NCI-H524 (cell line): ENCODE data around the gene MTHFD1L.

Experiments
- DNase-seq, 2 experiments: peaks; one replicate each; lab custom pipeline; 2025; lab: John Stamatoyannopoulos, UW

Gene MTHFD1L

DNA sequence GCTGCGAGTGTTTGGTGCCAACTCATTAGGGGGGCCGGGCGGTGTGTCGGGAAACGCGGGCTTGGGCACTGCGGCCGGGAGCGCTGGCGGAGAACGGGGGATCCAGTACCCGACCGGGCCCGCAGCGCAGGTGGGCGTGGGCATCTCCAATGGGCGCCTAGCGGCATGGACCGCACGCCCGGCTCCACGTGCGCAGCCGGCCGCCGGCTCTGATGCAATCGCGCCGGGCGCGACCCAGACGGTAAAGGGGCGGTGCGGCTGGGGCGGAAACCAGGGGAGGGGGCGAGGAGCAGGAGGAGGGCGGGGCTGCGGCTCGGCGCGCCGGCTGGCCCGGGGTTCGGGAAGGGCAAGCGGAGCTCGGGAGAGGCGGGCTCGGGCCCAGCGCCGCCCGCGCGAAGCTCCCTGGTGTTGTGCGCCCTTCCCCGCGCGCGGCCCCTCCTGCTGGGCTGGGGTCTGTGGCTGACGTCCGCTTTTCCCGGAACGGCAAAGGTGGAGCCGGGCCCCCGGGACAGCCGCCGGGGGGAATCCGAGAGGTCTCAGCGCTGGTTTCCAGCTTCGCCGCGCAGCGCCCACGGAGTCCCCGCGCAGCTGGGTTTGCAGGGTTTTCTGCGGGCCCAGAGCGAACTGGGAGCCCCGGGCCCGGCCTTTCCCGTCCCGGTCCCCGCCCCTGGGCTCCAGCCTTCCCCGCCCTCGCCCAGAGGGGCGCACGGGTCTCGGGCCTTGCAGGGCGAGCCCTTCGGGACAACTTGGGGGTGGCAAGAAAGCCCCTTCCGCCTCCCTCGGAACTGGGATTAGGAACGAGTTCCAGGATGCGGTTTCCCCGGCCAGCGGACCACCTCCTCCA lies 867 bp downstream of the MTHFD1L start:
- DNase-seq = peak; percentile 63 to 88

GRCh38 chr6:150866991-150867501 lies 1.5 kb downstream of the MTHFD1L start:
- DNase-seq = no peak

DNA sequence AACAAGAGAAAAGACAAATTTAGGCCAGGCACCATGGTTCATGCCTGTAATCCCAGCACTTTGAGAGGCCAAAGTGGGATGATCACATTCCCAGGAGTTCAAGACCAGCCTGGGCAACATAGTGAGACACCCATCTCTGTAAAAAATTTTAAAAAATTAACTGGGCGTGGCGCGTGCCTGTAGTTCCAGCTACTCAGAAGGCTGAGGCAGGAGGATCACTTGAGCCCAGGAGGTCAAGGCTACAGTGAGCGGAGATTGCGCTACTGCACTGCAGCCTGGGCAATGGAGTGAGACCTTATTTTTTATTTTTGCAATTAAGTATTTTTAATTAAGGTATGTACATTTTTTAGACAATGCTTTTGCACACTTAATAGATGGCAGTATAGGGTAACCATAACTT lies 3.3 kb downstream of the MTHFD1L start:
- no peak for DNase-seq

DNA sequence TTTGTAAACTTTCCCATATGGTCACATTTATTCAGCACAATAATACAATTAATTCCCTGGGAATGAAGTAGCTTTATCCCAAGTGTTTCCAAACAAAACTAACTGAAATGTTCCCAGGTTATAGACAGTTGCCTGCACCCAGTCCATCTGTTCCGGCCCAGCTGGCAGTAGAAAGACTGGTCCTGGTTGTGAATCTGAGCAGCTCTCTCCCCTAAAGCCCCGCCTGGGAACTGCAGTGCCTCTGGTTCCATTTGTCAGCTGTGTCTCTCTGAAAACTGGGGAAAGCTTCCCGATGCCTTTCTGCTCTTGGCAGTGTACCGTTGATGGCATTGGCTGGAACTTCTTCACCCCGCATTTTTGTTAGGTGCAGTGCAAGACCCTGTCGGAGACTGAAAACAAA lies 8.7 kb downstream of the MTHFD1L start:
- peak; percentile 84 to 91 for DNase-seq

- no peak for DNase-seq
These were observed 10.3 kb downstream of the MTHFD1L start for GRCh38 chr6:150875841-150876240.

GRCh38 chr6:150876598-150876997 lies 11.1 kb downstream of the MTHFD1L start:
- no peak for DNase-seq

GRCh38 chr6:150877928-150878327 lies 12.4 kb downstream of the MTHFD1L start:
- no peak for DNase-seq

- DNase-seq = no peak
These were observed 13.1 kb downstream of the MTHFD1L start for GRCh38 chr6:150878347-150879213.

DNA sequence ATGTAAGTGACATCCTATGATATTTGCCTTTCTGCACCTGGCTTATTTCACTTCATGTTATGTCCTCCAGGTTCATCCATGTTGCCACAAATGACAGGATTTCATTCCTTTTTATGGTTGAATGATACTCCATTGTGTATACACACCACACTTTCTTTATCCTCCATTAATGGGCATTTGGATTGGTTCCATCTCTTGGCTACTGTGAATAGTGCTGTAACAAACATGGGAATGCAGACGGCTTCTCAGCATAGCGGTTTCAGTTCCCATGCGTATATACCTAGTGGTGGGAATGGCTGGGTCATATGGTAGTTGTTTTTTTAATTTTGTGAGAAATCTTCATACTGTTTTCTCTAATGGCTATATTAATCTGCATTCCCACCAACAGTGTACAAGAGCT lies 14.8 kb downstream of the MTHFD1L start:
- DNase-seq = no peak

- no peak for DNase-seq
These were observed 16.5 kb downstream of the MTHFD1L start for GRCh38 chr6:150881911-150882481.

DNA sequence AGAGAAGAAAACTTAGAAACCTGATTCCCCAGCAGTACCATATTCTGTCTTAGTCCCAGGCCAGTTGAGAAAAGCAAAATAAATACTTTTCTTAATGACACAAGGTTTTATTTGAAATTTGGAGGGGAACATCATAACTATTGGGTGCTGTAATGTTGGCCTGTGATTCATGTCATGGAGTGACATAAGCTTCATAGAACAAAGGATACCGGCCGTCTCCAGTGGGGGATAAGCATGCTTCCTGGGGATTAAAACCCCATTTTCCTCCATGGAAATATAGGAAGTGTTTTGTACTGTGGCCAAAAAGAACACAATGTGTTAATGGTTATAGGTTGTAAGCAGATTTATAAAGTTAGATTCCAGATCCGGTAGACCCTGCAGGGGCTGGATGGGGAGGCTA lies 18.0 kb downstream of the MTHFD1L start:
- no peak for DNase-seq

DNA sequence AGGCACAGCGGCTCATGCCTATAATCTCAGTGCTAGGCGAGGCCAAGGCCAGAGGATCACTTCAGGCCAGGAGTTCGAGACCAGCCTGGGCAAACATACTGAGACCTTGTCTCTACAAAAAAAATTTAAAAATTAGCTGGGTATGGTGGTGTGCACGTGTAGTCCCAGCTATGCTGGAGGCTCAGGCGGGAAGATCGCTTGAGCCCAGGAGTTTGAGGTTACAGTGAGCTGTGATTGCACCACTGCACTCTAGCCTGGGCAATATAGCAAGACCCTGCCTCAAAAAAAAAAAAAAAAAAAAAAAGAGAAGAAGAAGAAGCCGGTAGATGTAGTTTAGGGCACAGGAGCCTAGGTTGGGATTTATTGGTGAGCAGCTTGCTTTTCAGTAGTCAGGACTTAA lies 20.7 kb downstream of the MTHFD1L start:
- no peak for DNase-seq

DNA sequence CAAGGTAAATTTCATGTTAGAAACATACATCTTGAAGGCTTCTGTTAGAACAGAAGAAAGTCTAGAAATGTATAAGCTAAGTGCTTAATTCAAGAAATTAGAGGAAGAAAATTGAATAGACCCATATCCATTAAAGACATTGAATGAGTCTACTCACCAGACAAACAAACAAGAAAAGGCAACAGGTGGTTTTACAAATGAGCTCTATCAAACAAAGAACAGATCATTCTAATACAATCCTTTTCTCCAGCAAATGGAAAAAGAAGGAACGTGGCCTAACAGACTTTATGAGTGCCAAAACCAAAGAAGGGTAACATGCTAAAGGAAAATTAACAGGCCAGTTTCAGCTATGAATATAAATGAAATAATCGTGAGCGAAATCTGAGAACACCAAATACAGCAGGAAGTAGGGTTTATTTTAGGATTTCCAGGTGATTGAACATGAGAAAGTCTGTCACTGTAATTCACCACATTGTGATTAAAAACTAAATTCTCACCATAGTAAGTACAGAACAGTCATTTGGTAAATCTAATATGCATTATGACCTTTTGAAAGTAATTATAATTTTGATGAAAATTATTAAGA lies 22.6 kb downstream of the MTHFD1L start:
- no peak for DNase-seq

DNA sequence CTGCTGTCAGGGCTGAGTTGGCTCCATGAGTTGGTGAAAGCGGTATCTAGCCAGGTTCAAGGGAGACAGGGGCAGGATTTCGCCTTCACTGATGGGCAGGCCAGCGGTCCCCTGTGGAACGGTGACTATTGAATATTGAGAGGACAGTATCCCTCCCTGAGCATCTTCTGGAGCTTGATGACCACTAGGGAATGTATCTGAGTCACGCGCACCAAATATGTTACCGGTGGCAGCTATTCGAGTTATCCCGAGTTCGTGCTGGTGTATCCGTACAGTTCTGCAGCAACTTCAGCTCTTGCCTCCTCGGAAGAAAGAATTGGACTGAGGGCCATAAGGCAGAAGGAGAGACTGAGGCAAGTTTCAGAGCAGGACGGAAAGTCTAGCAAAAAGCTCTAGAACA lies 24.8 kb downstream of the MTHFD1L start:
- DNase-seq = no peak

DNA sequence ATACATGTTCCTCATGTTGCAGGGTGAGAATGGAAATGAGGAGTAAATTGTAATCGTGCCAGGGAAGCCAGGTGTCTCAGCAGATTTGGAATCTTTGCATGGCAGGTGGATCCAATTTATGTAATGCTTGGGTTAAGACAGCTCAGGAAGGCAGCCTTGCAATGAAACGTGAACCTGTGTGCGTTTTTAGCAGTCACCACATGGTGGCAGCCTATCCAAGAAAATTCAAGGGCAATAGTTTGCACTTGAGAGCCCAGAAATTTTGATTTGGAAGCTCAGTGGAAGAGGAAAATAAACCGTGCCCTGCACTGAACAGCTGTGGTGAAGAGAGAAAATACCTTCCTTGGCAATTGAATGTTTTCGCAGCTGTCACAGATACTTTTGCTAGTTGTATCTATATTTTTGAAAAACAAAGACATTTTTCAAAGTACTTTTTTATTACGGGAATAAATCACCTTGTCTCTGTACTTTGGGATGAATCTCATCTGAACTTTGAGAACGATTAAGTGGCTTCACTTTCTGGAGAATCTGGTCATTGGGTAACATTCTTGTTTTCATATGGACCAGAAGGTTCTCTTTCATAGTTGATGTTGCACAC lies 26.5 kb downstream of the MTHFD1L start:
- DNase-seq = peak; percentile 80 to 92

- no peak for DNase-seq
These were observed 28.8 kb downstream of the MTHFD1L start for GRCh38 chr6:150894191-150894744.

GRCh38 chr6:150894935-150895552 lies 29.5 kb downstream of the MTHFD1L start:
- DNase-seq = peak; percentile 78 to 93

GRCh38 chr6:150895928-150896632 lies 30.6 kb downstream of the MTHFD1L start:
- DNase-seq = no peak

DNA sequence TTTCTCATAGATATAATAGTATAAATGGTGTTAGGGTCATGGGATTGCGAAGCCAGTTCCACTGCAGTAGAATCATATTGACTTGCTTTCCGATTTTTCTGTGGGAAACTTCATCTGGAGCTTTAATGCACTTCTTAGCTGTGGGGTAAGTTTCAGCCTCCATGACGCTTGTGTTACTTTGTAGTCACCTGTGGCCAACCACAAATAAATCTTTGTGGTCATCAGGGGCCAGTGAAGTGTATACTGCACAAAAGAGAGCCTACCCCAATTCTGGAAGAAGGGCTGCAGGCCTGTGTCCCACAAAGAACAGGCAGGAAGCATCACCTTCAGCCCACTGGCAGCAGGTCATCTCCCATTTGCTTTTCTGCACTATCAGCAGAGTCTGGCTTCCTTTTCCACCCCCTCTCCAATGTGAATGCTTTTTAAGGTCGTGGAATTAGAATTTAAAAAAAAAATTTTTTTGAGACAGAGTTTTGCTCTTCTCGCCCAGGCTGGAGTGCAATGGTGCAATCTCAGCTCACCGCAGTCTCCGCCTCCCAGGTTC lies 32.0 kb downstream of the MTHFD1L start:
- no peak for DNase-seq
